Keratinocyte (primary cell): Measurements from ENCODE around the gene EID1. TPM values are rescaled to one million over a fixed set of nuclear protein-coding genes. Genes with fewer than 3 reads are reported as not detected.

Experiments
- DNase-seq: peaks from one replicate; pipeline ENCODE4 v3.0.0-alpha.2; 2011; ENCODE audit warnings: low read depth, missing footprints, low spot score
- FAIRE-seq: peaks from 2 replicates; lab custom pipeline; 2011; peaks lifted over from hg19 to GRCh38; lab: Jason Lieb, UNC
- H2AFZ ChIP-seq: 2 replicates; pipeline ENCODE4 v1.6.0; 2012; ENCODE audit warnings: low read length, control low read depth, inconsistent platforms; ENCODE audit not compliant: control insufficient read depth
- H3K27ac ChIP-seq: 2 replicates; pipeline ENCODE4 v1.5.1; 2011; ENCODE audit warnings: low read length; ENCODE audit not compliant: control insufficient read depth, insufficient read depth
- H3K27me3 ChIP-seq: 3 replicates; pipeline ENCODE4 v1.6.0; 2011; ENCODE audit warnings: low read length; ENCODE audit not compliant: control insufficient read depth, insufficient read depth; ENCODE audit errors: extremely low read depth
- H3K36me3 ChIP-seq, 2 experiments: 2 replicates in 1 of 2; 3 replicates in 1 of 2; pipeline ENCODE4 v1.5.1; 2011; ENCODE audit warnings: low read length in 2 of 2, mild to moderate bottlenecking in 1 of 2; ENCODE audit not compliant: control insufficient read depth in 2 of 2, insufficient read depth in 2 of 2; ENCODE audit errors: extremely low read depth in 1 of 2
- H3K4me1 ChIP-seq: 3 replicates; pipeline ENCODE4 v1.5.1; 2011; ENCODE audit warnings: low read length; ENCODE audit not compliant: control insufficient read depth, insufficient read depth; ENCODE audit errors: extremely low read depth
- H3K4me2 ChIP-seq: 3 replicates; pipeline ENCODE4 v1.6.0; 2011; ENCODE audit warnings: low read depth, low read length; ENCODE audit not compliant: control insufficient read depth, insufficient read depth; ENCODE audit errors: extremely low read depth
- H3K4me3 ChIP-seq, 3 experiments: fragments of 200-600 bp in 1 of 3; sonication (generic) in 1 of 3; 2 replicates in 2 of 3; 3 replicates in 1 of 3; pipeline ENCODE4 v1.5.1; 2011 to 2016; ENCODE audit warnings: low read length in 3 of 3, mild to moderate bottlenecking in 3 of 3, control low read depth in 2 of 3, inconsistent platforms in 1 of 3, low read depth in 1 of 3, mixed read lengths in 1 of 3, mixed run types in 1 of 3, moderate library complexity in 1 of 3; ENCODE audit not compliant: control insufficient read depth in 2 of 3, insufficient read depth in 2 of 3; ENCODE audit errors: extremely low read depth in 1 of 3
- H3K79me2 ChIP-seq: 2 replicates; pipeline ENCODE4 v1.6.0; 2012; ENCODE audit warnings: low read length; ENCODE audit not compliant: control insufficient read depth, insufficient read depth
- H3K9ac ChIP-seq: 3 replicates; pipeline ENCODE4 v1.6.0; 2011; ENCODE audit warnings: low read length; ENCODE audit not compliant: control insufficient read depth, insufficient read depth; ENCODE audit errors: extremely low read depth
- H3K9me1 ChIP-seq: 3 replicates; pipeline ENCODE4 v1.6.0; 2011; ENCODE audit warnings: low read length; ENCODE audit not compliant: control insufficient read depth, insufficient read depth; ENCODE audit errors: extremely low read depth
- H3K9me3 ChIP-seq: 2 replicates; pipeline ENCODE4 v1.5.1; 2012; ENCODE audit warnings: low read depth, low read length; ENCODE audit not compliant: control insufficient read depth
- H4K20me1 ChIP-seq: 3 replicates; pipeline ENCODE4 v1.6.0; 2011; ENCODE audit warnings: low read length; ENCODE audit not compliant: control insufficient read depth, insufficient read depth; ENCODE audit errors: extremely low read depth
- CTCF ChIP-seq, 3 experiments: IDR thresholded peaks in 1 of 3; conservative IDR thresholded peaks in 1 of 3; optimal IDR thresholded peaks in 1 of 3; 2 replicates in 2 of 3; 3 replicates in 1 of 3; pipeline versions ENCODE3 to v1.5.1; 2011; ENCODE audit warnings: low read length in 3 of 3, mild to moderate bottlenecking in 3 of 3, moderate library complexity in 2 of 3, control low read depth in 1 of 3, inconsistent platforms in 1 of 3; ENCODE audit not compliant: insufficient read depth in 2 of 3; ENCODE audit errors: extremely low read depth in 1 of 3
- EZH2 ChIP-seq: IDR thresholded peaks from one replicate; pipeline ENCODE4 v1.6.1; 2012; ENCODE audit warnings: inconsistent platforms, mild to moderate bottlenecking, low read length, moderate library complexity
- dilution Hi-C: fragments of 300-500 bp; cut with MboI; formaldehyde crosslinking; loops from one replicate; pipeline ENCODE4 v1.7.0; 2020; ENCODE audit warnings: low sequenced_read_pairs; ENCODE audit not compliant: extremely low pct_ligation_motif_present
- polyA plus RNA-seq, 5 experiments: library from polyadenylated mRNA; depleted of rRNA in 3 of 5; stranded (reverse) in 3 of 5; stranded (forward) in 1 of 5; unstranded in 1 of 5; fragments of >200 nt; gene quantifications; 1 replicate in 1 of 5; 2 replicates in 3 of 5; 3 replicates in 1 of 5; pipeline versions ENCODE4 v1.2.1 to v1.2.3, GENCODE V29; 2011 to 2012; ENCODE audit warnings: missing spikeins in 2 of 5, low read depth in 1 of 5, low replicate concordance in 1 of 5

The EID1 gene
- polyA plus RNA-seq, 1 donor (not counting 4 experiments of a cell fraction or from before 2014, with no cell fraction given), result 120 TPM

GRCh38 chr15:48855501-48856440 is 22.2 kb upstream of the EID1 start:
- H3K9ac ChIP-seq, result no peak overlapping the region
- H3K36me3 ChIP-seq, result no peaks in the 10 kb centered on the region
- H3K27me3 ChIP-seq, result no peaks in the 10 kb centered on the region
- TF ChIP-seq EZH2, result no peak
- peak; percentile 58 to 76 (median 65) for TF ChIP-seq CTCF (optimal IDR thresholded peaks at IDR 0.05 in 1 of 3, IDR thresholded peaks at IDR 0.05 in 1 of 3, conservative IDR thresholded peaks at IDR 0.05 in 1 of 3; ENCODE audit: extremely low read depth in 1 of 3, insufficient read depth in 2 of 3, low read length in 3 of 3)
- H3K4me2 ChIP-seq, result peak overlapping the region; percentile 2
- H3K79me2 ChIP-seq, result no peaks in the 10 kb centered on the region
- H3K27ac ChIP-seq, result no peak overlapping the region
- dilution Hi-C loops, result no loop called here
- DNase-seq (no peak), FAIRE-seq (peak; percentile 85)
- peaks cover 4% of the 10 kb centered on the region for H3K4me1 ChIP-seq
- no peaks in the 10 kb centered on the region for H3K9me3 ChIP-seq
- H3K4me3 ChIP-seq, result no peak overlapping the region
- H4K20me1 ChIP-seq, result no peaks in the 10 kb centered on the region
- H3K9me1 ChIP-seq, result no peaks in the 10 kb centered on the region
- H2AFZ ChIP-seq, result peak overlapping the region; percentile 28

GRCh38 chr15:48856942-48857341 is 21.0 kb upstream of the EID1 start:
- Histone ChIP-seq H4K20me1 (no peaks in the 10 kb centered on the region), H3K79me2 (no peaks in the 10 kb centered on the region), H3K27ac (no peak overlapping the region), H3K36me3 (no peaks in the 10 kb centered on the region), H3K4me1 (peaks cover 4% of the 10 kb centered on the region), H3K27me3 (no peaks in the 10 kb centered on the region), H3K9me3 (no peaks in the 10 kb centered on the region), H3K9ac (no peak overlapping the region), H2AFZ (peak overlapping the region; percentile 40), H3K4me3 (no peak overlapping the region), H3K9me1 (no peaks in the 10 kb centered on the region), H3K4me2 (no peak overlapping the region)
- FAIRE-seq, result no peak
- dilution Hi-C loops, result no loop called here
- TF ChIP-seq EZH2 (no peak), CTCF (optimal IDR thresholded peaks at IDR 0.05 in 1 of 3, IDR thresholded peaks at IDR 0.05 in 1 of 3, conservative IDR thresholded peaks at IDR 0.05 in 1 of 3; ENCODE audit: extremely low read depth in 1 of 3, insufficient read depth in 2 of 3, low read length in 3 of 3) (no peak)
- no peak for DNase-seq
